ENCODE data around the gene ADAMTSL5.
"Not testable (repeated sequence)": the region's sequence is repeated elsewhere in the genome, so short reads cannot be mapped to it uniquely, and the experiment has no call there.

Gene ADAMTSL5

DNA sequence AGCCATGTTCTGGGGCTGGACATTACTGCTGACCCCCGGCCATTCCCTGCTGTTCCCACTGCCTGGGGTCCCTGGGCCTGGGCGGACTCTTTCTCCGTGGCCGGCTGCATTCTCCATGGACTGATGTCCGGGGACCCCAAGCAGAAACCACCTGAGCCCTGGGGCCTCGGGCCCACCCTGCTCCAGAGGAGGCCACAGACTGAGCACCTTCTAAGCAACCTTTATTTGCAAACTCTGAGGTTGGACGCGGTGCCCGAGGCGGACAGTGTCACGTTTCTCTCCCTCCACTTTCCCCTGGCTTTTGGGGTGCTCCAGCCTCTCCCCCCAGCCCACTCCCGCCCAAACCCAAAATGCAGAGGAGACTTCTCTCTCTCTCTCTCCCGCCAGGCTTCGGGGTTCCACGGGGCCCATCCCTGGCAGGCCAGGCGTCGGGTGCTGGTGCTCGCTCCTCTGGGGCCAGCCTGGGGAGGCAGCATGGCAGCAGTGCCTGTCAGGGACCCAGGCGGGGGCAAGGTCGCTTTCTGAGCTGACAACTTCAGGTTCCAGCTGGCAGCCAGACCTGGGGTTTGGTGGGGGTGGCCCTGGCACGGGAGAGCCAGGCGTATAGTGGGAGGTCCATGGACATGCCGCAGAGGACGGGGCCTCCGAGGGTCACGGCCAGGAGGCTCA is 31.5 kb downstream of the ADAMTSL5 start:
- DNase-seq (ENCODE audit: low read depth, low spot score) = no peak

DNA sequence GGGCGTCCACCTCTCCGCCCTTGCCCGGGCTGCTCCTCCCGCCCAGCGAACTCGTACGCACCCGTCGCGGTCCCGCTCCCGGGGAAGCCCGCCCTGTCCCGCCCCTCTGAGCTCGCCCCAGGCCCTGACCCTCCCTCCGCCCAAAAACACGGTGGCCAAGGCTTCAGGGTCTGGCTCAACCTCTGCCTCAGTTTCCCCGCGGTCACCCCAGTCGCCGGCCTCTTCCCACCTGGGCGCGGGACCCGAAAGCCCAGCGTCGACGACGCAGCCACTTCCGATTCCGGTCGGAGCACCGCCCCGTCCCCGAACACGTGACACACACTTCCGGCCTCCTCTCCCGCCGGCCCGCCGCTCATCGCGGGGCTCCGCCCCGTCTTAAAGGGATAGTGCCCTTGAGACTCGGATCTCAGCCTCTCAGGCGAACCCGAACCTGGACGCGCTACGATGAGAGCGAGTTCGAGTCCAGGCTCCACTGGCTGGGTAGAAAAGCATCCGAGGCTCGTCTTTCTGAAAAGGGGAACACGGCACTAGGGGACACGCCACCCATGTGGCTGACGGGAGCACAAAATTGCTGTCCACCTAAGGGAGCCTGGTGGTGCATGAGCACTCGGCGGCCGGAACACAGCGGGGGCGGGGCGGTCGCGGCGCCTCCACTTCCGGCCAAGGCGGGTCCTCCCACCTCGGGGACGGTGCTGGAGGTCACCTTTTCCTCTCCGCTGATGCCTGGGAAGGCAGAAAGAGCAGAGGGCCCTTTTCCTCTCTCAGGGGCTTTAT is 33.7 kb downstream of the ADAMTSL5 start, which contains the start of gene C19orf25:
TSS of gene C19orf25 (minus strand) at position 282 of the 774 bp plus-strand sequence. CDS start 312 bp downstream, outside the sequence.
- peak; percentile 98 for DNase-seq (ENCODE audit: low read depth, low spot score)

DNA sequence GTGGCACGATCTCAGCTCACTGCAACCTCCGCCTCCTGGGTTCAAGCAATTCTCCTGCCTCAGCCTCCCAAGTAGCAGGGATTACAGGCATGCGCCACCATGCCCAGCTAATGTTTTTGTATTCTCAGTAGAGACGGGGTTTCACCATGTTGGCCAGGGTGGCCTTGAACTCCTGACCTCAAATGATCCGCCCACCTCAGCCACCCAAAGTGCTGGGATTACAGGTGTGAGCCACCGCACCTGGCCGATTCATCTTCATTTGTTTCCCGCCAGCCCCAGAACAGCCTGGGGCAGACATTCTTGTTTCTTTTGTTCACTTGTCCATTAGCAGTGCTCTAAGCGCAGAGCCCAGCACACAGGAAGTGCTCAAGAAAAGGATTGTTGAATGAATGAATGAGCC is 35.8 kb downstream of the ADAMTSL5 start:
- DNase-seq (ENCODE audit: low read depth, low spot score) = not testable (repeated sequence)

DNA sequence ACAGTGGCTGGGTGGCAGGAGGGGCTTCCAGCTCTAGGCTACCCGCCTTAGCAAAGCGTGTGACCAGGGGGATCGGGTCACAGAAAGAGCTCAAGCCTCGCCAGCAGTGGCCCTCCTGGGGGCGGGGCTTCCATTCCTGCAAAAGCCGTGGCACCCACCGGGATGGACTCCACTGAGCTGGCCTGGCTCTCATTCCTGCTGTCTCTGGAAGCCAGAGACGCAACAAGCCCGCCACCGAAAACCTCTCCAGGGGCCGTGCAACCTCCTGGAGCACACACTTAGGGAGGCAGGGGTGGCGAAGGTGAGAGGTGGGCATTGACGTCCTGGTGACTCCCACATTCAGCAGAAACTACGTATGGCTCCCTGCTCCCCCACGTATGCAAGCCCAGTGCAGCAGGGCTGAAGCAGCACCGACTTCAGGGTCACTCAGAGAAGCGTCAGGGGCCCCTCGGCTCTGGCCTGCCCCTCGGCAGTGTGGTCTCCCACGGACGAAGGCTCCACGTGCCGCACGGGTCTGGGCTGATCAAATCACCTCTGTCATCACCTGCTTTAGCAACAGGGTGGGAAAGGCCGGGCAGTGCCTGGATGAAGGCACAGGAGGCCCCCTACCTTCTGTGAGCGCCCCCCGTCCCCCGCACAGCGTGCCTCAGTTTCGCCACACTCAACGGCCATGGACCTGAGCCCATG is 36.9 kb downstream of the ADAMTSL5 start:
- DNase-seq (ENCODE audit: low read depth, low spot score) = no peak

DNA sequence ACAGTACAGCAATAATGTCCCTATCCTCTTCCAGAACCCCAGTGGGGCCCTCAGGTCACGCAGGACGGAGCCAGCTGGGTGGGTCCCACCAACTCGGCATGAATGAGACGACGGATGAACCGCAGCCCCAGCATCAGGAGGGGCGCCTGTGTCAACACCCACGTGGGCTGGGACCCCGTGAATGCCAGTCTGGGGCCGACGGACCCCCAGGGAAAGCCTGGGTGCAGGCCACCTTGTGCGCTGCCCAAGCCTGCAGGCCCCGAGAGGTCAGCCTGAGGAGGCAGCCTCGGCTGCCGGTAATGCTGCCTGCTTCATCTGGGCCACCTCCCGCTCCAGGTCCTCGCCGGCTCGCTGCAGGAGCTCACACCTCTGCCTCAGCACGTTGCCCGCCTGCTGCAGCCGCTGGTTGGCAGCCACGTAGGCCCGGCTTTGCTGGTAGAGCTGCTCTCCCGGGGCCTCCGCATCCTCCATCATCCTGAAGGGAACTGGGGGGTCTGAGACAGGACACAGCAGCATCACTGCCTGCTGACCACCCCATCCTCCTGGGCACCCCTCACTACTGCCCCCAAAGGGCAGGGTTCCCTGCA is 38.0 kb downstream of the ADAMTSL5 start:
- no peak for DNase-seq (ENCODE audit: low read depth, low spot score)

DNA sequence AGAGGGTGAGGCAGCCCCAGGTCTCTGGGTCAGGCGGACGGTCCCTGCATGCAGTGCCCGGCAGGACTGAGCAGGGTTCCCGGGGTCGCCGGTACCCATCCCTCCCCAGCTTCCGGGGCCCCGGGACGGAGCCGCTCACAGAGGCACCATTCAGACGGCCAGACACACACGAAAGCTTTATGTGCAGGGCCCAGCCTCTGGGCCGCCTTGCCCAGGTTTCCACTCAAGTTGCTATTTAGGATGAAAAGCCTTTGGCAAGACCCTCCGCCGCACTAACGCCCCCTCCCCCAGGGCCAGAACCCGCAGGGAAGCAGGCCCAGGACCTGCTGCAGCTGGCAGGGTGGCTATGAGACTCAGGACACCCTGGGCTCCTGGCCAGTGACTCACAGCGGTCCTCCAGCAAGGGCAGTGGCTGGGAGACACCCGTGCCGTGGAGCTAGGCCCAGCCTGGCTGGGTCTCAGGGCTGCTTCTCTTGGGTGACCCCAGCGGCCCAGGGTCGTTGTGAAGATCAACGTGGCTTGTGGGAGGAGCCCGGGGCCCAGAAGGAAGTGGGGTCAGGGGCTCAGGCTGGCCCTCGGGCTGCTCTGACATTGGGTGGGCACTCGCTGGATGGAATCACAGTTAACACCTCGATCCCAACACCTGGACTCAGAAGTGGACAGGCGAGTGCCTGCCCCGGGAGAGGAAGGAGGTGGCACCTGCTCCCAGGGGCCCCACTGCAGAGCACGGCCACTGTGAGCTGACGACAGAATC is 38.6 kb downstream of the ADAMTSL5 start:
- DNase-seq (ENCODE audit: low read depth, low spot score) = peak; percentile 78

DNA sequence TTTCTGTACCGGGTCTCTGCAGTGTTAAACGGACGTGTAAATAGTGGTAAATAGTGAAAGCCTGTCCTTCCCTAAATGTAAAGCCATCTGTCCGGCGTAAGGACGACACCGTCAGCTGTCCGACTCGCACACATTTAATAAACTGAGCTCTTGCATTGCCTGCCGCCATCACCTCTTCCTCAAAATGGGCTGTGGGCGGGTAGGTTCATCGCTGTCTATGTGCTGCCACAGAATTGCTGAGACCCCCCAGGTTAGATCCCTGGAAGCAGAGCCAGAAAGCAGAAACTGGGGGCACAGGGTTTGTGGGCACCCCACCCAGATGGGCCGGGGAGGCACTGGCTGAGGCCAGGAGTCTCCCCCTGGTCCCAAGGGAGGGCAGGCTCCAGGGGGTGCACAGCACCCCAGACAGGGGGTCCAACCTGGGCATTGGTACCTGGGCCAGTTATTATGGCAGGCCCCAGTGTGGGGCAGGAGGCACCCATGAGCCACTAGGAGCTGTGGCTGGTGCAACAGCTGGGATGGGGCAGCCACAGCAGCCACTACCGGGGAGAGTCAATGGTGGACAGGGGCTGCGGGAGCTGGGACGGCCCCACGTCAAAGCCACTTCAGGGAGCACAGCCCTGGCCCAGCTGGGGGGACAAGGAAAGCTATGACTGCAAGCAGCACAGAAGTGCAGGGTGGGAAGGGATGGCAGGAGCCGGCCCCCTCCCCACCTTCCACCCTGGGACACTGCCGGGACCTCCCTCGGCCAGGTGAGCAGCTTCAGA is 39.6 kb downstream of the ADAMTSL5 start:
- DNase-seq (ENCODE audit: low read depth, low spot score) = no peak

DNA sequence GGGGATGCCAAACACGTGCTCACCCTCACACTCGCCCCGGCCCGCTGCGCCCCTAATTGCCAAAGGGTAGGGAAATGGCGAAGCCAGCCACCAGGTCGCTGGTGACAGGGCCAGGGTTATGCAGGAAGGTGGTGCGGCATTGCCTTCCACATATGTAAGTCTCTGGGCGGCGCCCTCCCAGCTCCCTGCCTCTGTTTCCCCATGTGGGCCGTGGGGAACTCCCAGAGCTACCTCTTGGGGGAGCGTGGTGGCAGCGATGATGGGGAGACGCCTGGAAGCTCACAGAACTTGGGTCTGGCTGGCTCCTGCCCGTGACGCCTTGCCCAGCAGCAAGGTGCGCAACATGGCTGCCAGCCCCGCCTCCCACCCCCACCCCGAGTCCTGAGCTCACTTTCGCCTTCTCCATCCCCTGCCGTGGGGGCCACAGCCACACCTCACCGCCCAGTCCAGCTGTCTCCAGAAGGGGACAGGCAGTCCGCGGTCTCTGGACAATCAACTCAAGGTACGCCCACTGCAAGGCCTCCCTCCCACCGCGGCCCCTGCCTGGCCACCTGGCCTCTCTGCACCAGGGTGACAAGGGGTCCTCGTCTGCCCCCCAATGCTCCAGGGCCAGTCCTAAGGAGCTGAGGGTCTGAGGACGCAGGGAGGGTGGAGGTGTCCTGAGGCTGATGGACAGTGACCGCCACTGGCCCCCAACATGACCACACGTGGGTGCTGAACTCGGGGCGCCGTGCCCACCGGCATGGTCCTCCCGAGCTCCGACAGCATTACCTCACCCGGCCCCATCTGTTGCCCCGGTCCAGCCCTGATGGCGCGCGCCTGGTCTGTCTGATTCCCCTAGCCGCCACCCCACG is 40.4 kb downstream of the ADAMTSL5 start:
- no peak for DNase-seq (ENCODE audit: low read depth, low spot score)

DNA sequence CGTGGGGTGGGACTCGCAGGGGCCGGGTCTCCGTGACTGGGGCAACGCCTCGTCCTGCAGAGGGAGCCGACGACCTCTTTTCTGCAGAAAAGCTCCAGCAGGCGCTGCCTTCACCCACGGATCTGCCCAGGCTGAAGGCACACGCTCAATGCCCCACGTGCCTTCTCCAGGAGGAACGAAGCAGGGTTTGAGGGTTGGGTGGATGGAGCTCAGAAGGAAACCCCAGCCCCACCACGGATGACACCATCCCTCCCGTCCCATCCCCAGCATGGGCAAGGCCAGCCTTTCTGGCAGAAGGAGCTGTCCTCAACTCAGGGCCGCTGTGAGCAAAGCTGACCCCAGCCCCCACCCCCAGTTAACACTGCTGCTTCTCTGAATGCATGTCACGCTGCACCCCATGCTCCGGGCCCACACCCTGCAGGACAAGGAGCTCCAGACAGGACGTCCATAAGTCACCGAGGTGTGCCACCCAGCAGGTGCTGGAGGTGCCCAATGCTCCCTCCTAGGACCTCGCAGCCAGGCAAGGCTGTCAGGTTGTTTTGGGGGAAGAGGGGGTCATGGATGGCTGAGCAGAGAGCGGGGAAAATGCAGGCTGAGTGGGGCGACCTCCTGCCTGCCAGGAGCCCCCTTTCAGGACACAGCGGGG is 41.2 kb downstream of the ADAMTSL5 start:
- DNase-seq (ENCODE audit: low read depth, low spot score) = no peak

DNA sequence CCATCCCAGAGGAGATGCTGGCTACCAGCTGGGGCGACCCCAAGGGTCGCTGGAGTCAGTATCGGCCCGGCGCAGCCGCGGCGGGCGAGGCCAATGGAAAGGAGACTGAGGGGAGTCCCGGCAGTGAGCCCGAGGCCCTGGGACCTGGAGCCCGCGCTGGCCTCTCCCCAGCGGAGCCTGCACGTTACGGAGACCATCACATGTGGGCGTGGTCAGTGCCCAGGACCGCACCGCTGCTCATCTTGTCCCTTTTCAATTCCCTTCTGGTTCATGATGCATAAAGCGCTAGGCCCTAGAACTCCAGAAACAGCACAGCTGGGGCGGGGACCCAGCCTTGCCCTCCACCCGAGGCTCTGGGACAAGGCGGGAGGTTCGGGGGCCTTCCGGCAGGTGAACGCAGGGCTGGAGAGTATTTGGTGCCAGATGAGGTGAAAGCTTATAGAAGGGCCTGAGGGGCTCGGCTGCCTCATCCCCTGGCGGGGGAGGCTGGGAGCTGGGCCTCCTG is 41.8 kb downstream of the ADAMTSL5 start:
- no peak for DNase-seq (ENCODE audit: low read depth, low spot score)

DNA sequence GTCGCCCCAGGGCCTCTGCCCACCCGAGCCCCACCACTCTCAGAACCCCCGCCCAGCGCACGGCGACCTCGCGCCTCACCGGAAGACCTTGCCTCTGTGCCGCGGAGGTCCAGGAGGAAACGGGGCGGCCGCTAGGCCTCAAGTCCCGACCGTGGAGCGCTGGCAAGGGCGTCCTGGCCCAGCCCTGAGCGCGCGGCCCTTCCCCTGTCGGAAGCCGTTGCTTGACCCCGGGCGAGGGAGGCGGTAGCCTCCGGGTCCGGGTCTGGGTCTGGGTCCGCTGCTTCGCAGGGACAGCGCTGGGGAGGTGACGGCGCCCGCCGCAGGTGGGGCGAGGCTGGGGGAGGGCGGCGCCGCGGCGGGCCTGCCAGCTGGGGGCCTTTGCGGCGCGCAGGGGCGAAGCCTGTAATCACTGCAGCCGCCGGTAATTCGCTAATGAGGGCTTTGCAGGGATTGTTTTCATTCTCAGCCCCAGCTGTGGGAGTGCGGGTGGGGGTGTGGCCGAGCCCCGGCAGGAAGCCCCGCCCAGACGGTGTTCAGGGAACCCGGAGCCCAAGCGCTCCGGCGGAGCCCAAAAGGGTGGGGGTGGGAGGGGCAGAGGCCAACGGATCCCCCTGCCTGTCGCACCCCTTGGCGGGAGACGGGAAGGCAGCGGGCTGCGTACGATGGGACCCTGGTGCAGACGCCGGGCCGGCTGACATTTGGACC is 42.4 kb downstream of the ADAMTSL5 start:
- peak; percentile 57 for DNase-seq (ENCODE audit: low read depth, low spot score)

DNA sequence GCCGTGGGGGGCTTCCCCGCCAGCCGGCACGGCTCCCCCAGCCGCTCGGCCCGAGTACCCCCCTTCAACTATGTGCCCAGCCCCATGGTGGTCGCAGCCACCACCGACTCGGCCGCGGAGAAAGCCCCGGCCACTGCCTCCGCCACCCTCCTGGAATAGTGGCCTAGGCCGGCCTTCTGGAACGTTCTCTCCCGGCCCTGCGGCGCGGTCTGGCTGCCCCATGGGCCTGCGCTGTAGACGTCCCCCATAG is 42.8 kb downstream of the ADAMTSL5 start:
- no peak for DNase-seq (ENCODE audit: low read depth, low spot score)

DNA sequence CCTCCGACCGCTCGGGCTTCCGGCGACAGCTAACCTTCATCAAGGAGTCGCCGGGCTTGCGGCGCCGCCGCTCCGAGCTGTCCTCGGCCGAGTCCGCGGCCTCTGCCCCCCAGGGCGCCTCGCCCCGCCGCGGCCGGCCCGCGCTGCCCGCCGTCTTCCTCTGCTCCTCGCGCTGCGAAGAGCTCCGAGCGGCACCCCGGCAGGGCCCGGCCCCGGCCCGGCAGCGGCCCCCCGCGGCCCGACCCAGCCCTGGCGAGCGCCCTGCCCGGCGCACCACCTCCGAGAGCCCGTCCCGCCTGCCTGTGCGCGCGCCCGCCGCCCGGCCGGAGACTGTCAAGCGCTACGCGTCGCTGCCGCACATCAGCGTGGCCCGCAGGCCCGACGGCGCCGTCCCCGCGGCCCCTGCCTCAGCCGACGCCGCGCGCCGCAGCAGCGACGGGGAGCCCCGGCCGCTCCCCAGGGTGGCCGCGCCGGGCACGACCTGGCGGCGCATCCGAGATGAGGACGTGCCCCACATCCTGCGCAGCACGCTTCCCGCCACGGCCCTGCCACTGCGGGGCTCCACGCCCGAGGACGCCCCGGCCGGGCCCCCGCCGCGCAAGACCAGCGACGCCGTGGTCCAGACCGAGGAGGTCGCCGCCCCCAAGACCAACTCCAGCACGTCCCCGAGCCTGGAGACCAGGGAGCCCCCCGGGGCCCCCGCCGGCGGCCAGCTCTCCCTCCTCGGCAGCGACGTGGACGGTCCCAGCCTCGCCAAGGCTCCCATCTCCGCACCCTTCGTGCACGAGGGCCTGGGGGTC is 43.4 kb downstream of the ADAMTSL5 start:
- no peak for DNase-seq (ENCODE audit: low read depth, low spot score)

DNA sequence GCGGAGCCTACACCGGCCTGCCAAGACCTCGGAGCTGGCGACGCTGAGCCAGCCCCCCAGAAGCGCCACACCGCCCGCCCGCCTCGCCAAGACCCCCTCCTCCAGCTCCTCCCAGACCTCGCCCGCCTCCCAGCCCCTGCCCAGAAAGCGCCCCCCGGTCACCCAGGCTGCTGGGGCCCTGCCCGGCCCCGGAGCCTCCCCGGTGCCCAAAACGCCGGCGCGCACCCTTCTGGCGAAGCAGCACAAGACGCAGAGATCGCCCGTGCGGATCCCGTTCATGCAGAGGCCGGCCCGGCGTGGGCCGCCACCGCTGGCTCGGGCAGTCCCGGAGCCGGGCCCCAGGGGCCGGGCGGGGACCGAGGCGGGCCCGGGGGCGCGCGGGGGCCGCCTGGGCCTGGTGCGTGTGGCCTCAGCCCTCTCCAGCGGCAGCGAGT is 44.0 kb downstream of the ADAMTSL5 start:
- DNase-seq (ENCODE audit: low read depth, low spot score) = no peak

DNA sequence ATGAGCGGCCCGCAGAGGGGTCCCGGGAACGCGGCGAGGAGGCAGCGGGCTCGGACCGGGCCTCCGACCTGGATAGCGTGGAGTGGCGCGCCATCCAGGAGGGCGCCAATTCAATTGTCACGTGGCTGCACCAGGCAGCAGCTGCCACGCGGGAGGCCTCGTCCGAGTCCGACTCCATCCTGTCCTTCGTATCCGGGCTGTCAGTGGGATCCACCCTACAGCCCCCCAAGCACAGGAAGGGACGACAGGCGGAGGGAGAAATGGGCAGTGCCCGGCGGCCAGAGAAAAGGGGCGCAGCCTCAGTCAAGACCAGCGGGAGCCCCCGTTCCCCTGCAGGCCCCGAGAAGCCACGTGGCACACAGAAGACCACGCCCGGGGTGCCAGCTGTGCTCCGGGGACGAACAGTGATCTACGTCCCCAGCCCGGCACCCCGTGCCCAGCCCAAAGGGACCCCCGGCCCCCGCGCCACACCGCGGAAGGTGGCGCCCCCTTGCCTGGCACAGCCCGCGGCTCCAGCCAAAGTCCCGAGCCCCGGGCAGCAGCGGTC is 44.5 kb downstream of the ADAMTSL5 start:
- no peak for DNase-seq (ENCODE audit: low read depth, low spot score)

DNA sequence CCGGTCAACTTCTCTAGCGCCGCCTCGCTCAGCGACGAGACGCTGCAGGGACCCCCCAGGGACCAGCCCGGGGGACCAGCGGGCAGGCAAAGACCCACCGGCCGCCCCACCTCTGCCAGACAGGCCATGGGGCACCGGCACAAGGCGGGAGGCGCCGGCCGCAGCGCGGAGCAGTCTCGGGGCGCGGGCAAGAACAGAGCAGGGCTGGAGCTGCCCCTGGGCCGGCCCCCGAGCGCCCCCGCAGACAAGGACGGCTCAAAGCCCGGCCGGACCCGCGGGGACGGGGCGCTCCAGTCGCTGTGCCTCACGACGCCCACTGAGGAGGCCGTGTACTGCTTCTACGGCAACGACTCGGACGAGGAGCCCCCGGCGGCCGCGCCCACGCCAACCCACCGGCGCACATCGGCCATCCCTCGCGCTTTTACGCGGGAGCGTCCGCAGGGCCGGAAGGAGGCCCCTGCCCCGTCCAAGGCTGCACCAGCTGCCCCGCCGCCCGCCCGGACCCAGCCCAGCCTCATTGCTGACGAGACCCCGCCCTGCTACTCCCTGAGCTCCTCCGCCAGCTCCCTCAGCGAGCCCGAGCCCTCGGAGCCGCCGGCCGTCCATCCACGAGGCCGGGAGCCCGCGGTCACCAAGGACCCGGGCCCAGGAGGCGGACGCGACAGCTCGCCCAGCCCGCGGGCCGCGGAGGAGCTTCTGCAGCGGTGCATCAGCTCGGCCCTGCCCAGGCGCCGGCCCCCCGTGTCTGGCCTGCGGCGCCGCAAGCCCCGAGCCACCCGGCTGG is 45.1 kb downstream of the ADAMTSL5 start:
- no peak for DNase-seq (ENCODE audit: low read depth, low spot score)

DNA sequence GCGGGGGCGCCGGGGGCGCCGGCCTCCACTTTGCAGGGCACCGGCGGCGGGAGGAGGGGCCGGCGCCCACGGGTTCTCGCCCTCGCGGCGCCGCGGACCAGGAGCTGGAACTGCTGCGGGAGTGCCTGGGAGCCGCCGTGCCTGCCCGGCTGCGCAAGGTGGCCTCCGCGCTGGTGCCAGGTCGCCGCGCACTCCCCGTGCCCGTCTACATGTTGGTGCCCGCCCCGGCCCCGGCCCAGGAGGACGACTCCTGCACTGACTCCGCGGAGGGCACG is 45.7 kb downstream of the ADAMTSL5 start:
- DNase-seq (ENCODE audit: low read depth, low spot score) = no peak
